HG03095 (cell line): ENCODE measurements around the gene SPECC1L.
A peak's percentile ranks its signal among the peaks of the same experiment; 100 is the strongest.
"Not testable (repeated sequence)": the region's sequence is repeated elsewhere in the genome, so short reads cannot be mapped to it uniquely, and the experiment has no call there.

Experiments used
- ATAC-seq: cut with Tn5 transposase; IDR thresholded peaks from one replicate; pipeline ENCODE4 v1.9.1; 2021; ENCODE audit warnings: moderate library complexity; ENCODE audit not compliant: unreplicated experiment

Gene SPECC1L

DNA sequence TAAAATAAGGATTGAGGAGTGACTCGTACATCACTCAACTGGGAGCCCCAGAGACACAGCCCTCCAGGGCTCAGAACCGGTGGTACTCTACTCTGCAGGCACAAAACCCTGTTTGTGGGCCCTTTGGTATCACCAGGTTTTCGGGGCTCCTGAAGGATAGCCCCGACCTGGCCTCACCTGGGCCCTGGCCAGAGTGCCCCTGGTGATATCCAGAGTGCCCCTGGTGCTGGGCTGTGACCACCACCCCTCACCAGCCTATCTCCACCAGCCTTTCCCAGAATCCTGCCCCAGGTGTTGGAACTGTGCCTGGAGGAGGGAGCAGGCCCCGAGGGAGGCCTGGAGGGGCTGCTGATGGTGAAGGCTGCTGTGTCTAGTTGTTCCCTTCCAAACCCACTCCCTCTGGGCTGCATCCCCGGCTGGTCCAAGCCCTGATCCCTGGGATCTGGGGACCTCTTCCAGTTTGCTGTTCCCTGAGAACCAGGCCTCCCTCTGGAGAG, 23.6 kb upstream of the SPECC1L start:
- no peak for ATAC-seq

DNA sequence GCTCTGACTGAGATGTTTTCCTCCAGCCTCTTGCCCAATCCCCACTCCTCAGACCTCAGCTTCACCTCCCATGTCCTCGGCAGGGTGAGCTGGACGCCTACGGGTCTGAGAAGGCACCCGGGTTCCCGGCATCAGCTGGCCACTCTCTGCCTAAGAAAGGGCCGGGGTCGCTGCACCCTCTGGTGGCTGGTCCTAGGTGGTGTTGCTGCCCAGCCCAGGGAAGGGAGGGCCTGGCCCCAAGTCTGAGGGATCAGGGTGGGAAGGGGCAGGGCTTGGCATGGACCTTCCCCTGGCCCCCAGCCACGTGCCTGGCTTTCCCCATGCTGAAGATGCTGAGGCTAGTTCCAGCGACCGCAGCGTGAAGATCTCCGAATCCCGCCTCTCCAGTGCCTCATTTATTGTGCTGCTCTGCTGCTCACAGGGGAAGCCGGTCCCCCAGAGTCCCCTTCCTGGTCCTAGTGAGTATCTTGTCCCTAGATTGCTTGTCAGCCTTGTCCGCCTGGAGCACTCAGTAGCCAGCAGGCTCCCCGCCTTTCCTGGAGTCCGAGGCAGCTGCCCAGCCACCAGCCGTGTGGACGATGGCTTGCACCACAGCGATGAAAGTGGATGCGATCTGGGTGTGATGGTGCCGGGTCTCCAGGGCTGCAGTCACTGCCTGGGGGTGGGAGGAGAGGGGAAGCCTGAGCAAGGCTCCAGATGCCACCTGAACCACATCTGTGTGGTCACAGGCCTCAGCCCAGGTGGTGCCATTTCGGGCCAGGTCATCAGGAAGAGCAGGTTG, 22.9 kb upstream of the SPECC1L start:
- ATAC-seq, result no peak

DNA sequence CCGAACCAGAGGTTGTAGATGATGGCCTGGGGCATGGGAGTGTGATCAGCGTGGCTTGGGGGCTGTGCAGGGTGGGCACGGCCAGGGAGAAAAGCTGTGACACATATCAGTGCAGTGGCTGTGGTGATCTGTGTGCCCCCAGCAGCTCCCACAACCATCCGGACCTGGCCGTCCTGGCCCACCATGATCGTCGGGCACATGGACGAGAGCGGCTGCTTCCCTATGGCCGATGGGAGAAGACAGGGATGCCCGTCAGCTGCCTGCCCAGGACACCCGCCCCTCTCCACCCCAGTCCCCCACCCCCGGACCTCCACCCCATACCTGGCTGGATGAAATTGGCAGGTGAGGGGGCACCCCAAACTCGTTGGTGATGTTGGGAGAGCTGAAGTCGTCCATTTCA, 22.0 kb upstream of the SPECC1L start:
- ATAC-seq, result not testable (repeated sequence)

DNA sequence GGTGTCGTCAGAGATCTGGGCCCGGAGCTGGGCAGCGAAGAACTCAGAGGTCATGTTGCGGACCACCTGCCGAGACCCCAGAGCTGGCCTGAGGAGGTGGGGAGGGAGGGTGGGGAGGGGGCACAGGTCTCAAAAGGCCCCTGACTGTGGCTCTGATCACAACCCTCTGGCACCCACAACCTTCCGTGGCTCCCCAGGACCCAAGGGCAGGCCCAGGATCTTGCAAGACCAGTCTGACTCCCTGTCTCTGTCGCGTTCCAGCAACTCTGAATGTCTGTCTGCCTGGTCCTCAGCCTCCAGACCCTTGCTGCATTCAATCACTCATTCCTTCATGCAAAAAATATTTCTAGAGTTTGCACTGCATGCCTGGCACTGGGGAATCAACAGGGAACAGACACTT, 21.2 kb upstream of the SPECC1L start:
- ATAC-seq, result not testable (repeated sequence)

DNA sequence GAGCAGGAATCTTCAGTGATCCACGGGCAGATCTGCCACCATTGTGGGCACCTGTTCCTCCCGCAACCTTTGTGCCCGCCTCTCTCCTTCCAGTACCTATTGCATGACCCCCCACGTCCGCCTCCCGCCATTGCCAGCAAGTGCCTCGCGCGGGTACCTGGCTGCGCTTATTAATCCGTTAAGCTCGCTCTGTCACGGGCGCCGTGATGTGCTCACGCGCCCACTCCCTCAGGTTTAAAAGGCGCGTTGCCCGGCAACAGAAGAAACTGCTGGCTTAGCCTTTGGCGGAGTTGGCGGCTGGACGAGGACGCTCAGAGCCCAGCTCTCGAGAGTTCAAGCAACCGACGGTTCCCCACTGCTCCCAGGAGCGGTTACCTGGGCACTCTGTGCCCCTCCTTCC, 19.3 kb upstream of the SPECC1L start:
- not testable (repeated sequence) for ATAC-seq

DNA sequence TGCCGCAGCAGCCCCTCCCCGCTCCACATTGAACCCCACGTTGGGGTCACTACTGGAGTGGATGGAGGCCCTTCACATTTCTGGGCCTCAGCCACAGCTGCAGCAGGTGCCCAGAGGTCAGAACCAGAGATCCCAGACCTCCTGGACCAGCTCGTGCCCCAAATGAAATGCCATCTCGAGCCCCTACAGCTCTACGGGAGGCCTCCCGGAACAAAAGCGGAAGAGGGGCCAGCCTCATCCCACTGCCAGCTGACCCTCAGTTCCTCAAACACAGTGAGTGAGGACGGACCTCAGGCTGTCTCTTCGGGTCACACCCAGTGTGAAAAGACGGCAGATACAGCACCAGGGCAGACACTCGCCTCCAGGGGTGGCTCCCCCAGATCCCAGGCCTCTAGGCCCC, 17.5 kb upstream of the SPECC1L start:
- not testable (repeated sequence) for ATAC-seq

DNA sequence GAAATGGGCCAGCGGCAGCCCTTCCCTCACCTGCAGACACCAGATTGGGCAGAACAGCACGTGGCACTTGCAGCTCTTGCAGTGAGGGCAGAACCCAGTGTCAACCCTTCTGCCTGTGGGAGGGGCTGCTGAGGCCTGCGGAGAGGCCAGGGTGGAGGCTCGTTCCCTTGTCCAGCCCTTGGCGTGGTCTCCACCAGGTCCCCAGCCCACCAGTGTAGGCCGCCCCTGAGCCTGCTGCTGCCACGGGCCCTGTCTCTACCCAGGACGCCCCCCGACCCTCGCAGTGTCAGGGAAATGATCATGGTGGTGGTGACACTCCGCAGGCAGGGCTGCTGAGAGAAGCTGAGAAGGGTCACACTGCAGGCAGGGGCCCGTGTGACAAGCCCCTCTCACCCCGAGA, 14.5 kb upstream of the SPECC1L start:
- not testable (repeated sequence) for ATAC-seq

DNA sequence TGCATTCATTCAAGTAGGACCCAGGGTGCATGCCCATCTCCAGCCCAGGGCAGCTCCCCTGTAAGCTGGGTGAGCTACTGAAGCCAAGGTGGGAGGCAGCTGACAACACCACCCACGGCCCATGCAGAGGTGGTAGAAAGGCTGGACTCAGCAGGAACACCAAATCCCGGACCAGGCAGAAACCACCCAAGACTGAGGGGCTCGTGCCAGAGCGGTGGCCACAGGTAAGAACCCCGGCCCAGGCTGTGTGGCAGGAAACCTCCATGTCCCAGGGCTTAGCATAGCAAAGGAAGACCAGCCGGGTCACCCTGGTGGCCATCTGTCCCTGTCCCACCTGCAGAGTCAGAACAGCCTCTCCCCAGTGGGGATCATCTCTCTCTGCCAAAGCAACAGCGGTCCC, 13.9 kb upstream of the SPECC1L start:
- ATAC-seq, result not testable (repeated sequence)

DNA sequence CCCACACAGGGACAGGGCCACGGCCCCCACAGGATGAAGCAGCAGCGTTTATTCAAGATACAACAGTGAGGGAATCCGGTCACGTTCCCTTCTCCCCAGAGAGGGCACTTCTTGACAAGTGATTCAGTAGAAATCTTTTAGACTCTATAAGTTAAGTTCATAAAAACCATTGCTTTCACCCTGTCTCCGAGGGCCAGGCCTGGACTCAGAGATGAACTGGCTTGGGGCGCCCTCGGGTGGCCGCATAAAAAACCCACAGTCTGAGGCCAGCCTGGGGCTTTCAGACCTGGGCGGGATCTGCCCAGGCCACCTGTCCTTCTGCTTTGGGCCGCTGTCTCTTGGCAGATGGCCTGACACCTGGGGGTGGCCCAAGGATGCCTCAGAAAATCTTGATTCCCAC, 11.2 kb upstream of the SPECC1L start:
- not testable (repeated sequence) for ATAC-seq

DNA sequence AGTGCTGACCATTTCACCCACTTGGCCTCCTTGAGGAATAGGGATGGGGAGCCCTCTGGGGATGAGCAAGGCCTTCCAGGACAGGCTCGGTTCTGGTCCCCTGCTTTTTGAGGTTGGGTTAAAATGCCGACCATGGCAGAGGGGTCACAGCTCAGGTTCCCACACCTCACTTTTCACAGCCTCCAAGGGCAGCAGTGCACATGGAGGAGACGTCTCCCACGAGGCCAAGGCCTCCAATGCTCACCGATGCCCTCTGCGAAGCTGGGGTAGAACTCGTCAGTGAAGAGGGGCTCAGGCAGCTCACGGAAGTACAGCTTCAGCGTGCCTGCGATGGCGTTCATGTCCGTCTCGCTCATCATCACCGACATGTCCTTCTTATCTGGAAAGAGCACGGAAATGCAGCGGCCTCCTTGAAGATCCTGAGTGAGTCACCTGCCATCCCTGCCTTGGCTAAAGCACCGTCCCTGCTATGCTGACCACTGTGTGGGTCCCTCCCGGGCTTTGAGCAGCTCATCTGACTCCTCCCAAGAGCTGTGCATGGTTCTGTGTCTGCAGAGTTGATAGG, 8.4 kb upstream of the SPECC1L start:
- not testable (repeated sequence) for ATAC-seq

DNA sequence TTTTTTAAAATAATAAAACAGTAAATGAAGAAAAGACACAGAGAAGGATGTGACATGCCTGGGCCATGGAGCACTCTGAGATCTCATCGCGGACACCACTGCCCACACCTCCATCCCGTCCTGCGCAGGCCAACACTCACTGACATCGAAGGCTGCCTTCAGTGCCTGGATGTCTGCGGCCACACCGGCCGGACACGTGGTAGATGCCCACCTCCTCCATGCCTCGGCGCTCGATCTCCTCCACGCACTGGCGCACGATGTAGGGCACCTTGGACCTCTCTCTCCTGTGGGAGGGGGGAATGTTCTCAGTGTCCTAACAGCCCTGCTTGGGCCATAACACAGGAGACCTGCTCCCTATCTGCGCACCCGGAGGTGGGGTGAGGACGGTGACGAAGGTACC, 7.2 kb upstream of the SPECC1L start:
- not testable (repeated sequence) for ATAC-seq

DNA sequence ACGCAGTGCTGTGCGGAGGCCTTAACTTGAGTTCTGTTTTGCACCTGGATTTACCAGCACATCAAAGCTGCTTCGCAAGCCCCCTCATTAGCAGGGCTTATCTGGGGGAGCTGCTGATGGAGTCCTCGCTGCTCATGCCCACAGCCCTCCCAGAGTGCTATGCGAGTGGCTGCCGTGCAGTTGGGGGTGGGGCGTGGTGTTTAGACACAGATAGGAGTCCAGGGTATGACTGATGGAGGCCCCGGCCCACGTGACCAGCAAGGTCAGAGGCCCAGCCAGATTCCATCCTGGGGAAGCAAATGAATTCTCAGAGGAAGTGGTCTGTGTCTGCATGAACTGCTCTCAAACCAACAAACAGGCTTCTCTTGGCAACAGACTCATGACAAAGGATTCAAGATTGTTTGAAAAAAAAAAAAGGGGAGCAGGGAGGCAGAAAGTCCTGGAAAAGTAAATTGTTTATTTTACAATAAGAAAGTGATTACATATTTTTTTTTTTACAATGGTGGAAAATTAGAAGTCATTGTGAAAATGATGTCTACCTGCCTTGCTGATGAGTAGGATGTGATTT, 6.2 kb upstream of the SPECC1L start:
- ATAC-seq, result not testable (repeated sequence)

DNA sequence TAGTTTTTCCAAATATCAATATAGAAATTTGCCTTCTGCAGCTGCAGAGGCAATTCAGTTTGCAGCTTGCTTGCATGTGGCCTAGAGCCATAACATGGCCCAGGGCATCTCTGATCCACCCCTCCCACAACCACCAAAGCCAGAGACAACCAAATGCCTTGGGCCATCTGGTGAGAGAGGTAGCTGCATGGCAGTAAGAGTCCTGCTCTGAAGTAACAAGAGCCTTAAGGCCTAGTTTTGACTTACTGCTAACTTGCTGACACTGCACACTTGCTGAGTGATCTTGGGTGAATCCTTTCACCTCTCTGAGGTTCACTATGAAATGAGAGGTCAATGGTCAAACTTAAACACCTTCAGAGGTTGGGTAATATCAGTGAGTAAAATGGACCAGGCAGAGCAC, 4.9 kb upstream of the SPECC1L start:
- ATAC-seq, result no peak

DNA sequence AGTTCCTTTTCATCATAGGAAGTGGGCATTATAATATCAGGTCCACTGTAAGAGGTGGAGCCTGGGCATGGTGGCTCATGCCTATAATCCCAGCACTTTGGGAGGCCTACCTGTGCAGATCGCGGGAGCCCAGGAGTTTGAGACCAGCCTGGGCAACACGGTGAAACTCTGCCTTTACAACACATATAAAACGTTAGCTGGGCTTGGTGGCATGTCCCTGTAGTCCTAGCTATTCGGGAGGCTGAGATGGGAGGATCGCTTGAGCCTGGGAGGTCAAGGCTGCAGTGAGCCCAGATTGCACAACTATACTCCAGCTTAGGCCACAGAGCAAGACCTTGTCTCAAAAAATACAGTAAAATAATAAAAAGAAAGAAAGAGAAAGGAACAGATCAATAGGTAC, 4.1 kb upstream of the SPECC1L start:
- ATAC-seq, result not testable (repeated sequence)

DNA sequence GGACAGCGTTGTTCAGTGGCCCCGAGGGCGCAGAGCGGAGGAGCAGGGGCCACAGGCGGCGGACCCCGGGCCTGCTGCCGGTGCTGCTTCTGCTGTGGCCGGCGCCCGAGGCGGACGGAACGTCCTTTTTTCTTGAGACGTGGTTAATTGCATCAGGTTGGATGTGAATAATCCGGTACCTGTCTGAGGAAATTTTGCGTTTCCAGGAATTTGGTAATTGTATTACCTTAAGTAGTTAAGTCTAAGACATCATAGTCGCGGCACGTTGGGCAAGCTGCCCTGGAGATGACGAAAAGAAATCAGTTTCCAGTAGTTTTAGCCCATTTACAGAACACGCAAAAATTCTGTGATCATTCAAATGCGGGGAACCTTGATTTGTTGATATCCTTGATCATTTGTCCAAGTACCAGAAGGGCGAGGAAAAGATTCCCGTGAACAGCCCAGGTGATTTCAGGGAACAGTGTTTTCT, 789 bp downstream of the SPECC1L start:
- peak; percentile 1 for ATAC-seq

DNA sequence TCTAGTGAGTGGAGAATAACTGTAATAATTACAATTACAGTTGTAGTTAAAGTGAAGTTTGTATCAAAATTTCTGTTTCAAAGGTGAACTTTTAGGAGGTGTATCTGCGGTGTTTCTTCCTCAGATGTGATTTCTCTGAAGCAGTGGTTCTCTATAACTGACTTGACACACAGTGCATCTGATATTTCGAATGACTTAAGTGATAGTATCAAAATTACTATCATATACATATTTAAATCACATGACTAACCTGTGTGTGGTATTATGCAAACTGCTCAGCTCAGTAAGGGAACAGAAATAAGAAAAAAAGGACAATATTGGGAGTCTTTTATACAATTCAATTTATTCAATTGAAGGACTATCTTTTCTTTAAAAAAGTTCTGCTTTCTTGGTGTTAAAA, 2.4 kb downstream of the SPECC1L start:
- not testable (repeated sequence) for ATAC-seq

DNA sequence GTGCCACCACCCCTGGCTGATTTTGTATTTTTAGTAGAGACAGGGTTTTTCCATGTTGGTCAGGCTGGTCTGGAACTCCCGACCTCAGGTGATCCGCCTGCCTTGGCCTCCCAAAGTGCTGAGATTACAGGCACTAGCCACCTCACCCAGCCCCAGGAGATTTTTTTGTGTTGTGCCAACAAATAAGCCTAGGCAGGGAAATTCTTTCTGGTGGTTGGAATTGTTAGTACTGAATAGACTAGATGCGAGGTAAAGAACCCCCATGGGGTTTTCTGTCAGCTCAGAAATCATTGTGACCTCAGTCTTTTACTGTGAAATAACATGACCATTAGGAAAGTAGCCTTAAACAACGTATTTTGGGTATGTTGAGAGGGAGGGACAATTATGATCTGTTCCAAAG, 3.3 kb downstream of the SPECC1L start:
- ATAC-seq, result not testable (repeated sequence)

DNA sequence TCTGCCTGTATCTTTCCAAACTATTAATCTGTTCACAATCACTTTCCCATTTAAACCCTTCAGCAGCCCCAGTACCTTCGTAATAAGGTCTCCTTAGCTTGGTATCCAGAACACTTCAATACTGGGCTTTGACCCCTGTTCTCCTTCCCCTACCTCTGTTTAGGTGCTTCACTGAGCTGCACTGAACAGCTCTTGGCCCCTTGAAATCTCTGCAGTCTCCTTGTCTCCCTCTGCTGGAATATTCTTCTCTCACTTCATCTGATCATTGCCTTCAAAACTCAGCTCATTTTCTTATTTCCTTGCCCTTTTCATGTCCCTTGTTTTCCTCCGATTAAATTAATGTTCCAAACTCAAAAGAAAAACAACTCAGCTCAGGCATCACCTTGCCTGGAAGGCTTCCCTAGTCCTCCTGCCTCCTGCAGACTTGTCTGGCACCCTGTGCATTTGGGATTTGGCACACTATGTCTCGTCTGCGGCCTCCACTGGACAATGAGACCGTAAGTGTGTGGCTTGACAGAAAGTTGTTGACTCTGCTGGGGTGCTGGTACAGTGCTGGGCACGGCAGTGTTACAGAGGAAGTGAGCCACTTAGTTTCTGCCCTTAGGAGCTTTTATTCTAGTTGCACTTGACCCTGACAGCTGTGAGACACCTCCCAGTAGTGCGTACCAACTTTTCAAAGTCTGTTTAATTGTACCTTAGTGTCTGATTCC, 4.2 kb downstream of the SPECC1L start:
- ATAC-seq, result not testable (repeated sequence)

DNA sequence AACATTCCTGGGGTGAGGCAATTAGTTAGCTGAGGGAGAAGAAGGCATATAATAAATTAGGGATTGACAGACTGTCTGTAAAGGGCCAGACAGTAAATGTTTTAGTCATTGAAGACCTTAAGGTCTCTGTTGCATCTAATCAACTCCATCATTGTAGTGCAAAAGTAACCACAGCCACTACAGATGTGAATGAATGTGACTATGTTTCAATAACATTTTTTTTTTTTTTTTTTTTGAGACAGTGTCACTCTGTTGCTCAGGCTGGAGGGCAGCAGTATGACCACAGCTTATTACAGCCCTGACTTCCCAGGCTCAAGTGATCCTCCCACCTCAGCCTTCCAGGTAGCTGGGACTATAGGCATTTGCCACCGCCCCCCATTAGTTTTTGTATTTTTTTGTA, 9.7 kb downstream of the SPECC1L start:
- not testable (repeated sequence) for ATAC-seq

DNA sequence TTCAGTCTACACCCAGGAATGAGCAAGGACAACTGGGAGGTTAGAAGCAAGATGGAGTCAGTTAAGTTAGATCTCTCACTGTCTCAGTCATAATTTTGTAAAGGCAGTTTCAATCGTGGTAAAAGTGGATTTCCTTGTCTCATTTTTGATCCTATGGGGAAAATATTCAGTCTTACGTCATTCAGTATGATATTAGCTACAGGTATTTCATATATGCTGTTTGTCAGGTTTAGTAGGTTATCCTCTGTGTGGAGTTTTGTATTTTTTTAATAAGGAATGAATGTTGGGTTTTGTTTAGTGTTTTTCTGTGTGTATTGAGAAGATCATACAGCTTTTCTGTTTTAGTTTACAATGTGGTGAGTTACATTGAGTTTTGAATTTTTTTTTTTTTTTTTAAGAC, 11.8 kb downstream of the SPECC1L start:
- no peak for ATAC-seq

DNA sequence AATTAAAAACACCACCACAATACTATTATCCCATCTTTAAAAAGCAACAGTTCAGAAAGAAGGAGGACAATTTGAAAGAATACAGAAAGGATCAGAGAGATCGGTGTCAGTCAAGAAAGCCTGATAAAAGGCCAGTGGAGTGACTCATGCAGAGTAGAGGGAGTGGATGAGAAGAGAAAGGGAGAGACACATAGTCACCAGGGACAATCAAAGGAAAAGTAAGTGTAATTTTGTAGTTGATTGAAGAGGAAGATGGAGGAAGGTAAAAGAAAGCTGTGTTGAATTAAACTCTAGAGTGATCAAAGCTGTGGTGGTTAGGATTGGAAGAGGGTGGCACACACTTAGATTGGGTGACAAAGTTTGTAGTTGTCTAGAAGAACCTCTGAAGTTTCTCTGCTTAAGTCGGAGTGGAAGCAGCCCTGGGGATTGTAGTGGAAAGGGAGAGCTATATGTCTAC, 14.1 kb downstream of the SPECC1L start:
- ATAC-seq, result no peak
